Astrocyte of the spinal cord (primary cell): ENCODE data around the gene NARS2.

ENCODE experiments used
- DNase-seq: peaks from one replicate; pipeline ENCODE4 v3.0.0; 2011; ENCODE audit warnings: low read depth, low spot score
- H3K4me3 ChIP-seq: 2 replicates; pipeline ENCODE4 v1.5.1; 2011; ENCODE audit warnings: low read depth, mild to moderate bottlenecking, low read length, moderate library complexity
- in situ Hi-C: cut with HindIII; loops from 2 replicates; pipeline ENCODE4 v1.10.0; 2017; ENCODE audit warnings: low sequenced_read_pairs
- TF ChIP-seq, protein P1 (sequence below): IDR thresholded peaks from 2 replicates; pipeline ENCODE4 v1.5.1; 2012; ENCODE audit warnings: low read depth, mild to moderate bottlenecking, low read length, inconsistent platforms

Gene NARS2

DNA sequence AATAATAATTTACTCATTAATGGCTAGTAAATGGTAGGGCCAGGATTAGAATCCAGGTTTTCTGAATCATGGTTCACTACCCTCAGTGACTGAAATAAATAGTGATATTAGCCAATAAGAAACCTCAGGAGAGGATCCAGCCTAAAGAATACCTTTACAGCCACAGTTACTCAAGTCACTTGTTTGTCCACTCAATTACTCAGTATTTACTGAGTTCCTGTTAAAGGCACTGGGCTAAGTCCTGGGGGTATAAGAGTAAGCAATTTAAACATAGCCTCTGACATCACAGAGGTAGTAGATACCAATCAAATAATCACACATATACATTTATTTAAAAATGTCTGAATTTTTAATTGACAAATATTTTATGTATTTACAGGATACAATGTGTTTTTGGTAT lies 100.2 kb downstream of the NARS2 start:
- in situ Hi-C loops: no loop called here
- no peak for DNase-seq
- TF ChIP-seq, protein P1, sequence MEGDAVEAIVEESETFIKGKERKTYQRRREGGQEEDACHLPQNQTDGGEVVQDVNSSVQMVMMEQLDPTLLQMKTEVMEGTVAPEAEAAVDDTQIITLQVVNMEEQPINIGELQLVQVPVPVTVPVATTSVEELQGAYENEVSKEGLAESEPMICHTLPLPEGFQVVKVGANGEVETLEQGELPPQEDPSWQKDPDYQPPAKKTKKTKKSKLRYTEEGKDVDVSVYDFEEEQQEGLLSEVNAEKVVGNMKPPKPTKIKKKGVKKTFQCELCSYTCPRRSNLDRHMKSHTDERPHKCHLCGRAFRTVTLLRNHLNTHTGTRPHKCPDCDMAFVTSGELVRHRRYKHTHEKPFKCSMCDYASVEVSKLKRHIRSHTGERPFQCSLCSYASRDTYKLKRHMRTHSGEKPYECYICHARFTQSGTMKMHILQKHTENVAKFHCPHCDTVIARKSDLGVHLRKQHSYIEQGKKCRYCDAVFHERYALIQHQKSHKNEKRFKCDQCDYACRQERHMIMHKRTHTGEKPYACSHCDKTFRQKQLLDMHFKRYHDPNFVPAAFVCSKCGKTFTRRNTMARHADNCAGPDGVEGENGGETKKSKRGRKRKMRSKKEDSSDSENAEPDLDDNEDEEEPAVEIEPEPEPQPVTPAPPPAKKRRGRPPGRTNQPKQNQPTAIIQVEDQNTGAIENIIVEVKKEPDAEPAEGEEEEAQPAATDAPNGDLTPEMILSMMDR: no peak
- no peak overlapping the region for H3K4me3 ChIP-seq

DNA sequence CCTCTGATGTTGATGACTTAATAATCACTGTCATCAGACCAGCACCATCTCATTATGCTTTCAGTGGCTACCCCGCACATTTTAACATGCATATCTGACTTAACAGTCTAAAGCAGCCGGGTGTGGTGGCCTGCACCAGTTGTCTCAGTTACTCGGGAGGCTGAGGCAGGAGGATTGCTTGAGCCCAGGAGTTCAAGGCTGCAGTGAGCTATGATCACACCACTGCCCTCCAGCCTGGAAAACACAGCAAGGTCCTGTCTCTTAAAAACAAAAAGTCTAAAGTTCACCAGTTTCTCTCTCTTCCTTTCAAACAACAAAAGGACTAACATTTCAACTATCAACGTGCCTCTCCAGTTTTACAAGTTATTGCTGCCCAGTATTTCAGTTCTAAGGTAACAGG lies 101.8 kb downstream of the NARS2 start:
- TF ChIP-seq, protein P1: no peak
- in situ Hi-C loops: no loop called here
- no peak overlapping the region for H3K4me3 ChIP-seq
- DNase-seq: no peak

DNA sequence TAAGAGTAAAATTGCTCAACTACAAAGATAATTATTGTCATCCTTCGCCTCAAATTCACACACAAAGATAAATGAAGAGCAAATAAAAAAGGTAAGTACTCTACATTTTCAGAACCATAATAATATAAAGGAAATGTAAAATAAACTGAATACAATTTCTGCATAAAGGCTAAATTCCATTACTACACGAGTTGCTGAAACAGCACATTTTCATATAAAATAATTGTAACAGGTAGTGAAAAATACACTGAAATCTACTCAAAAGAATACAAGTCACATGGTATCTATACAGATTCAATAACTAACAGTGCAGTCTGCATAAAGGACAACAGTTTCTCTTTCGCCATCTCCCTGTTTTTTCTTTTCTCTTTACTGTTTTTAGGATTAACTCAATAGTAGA lies 102.3 kb downstream of the NARS2 start:
- TF ChIP-seq, protein P1: no peak
- no peak for DNase-seq
- in situ Hi-C loops: no loop called here
- no peak overlapping the region for H3K4me3 ChIP-seq

DNA sequence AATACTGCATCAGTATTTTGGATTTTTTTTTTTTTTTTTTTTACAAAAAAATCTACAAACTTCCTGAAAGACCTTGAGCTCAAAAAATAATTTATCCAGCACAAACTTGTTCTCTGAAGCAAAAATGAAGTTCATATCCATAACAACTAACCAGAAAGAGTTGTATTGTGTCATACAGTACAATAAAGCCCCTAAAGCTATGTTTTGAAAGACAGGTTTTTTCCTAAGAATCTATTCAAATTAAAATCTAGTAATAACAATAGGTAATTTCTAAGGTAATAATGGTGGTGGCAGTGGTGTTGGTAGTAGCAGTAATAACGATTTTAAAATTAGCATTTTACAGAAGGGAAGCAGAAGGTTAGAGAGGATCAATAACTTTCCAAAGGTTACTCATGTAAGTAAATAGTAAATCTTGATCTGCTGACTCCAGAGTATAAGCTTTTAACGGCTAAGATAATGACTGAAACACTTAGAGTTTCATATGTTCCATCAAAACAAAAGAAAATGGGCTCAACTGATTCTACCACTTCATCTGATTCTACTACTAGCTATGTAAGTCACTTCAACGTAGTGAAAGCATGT lies 103.7 kb downstream of the NARS2 start:
- H3K4me3 ChIP-seq: no peak overlapping the region
- no peak for DNase-seq
- in situ Hi-C loops: no loop called here
- TF ChIP-seq, protein P1: no peak

DNA sequence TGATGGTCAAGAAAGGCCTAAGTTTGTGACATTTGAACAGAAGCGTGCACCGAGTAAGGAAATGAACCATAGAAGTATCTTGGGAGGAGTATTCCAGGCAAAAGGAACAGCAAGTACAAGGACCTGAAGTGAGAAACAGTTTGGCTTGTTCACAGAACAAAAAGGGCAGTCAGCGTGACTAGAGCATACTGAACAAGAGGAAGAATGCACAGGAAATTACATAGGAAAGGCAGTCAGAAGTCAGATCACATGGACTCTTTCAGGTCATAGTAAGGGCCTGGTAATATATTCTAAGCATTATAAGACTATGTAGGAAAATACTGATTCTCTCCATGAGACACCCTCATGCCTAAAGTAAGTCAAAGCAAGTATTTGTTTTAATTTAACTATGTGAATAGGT lies 104.8 kb downstream of the NARS2 start:
- TF ChIP-seq, protein P1: no peak
- in situ Hi-C loops: no loop called here
- DNase-seq: no peak
- no peak overlapping the region for H3K4me3 ChIP-seq

DNA sequence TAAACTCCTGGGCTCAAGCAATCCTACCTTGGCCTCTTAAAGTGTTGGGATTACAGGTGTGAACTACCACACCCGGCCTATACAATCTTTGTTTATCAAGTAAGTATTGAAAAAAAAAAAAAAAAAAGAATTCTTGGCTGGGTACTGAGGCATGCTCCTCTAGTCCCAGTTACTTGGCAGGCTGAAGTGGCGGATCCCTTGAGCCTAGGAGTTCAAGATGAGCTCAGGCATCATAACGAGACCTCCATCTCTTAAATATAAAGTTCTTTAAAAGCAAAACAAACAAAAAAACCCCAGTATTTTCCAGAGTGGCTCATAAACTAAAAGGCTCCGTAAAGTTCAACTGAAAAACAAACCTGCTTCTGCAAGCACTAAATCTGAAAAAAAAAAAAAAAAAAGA lies 106.7 kb downstream of the NARS2 start:
- no peak overlapping the region for H3K4me3 ChIP-seq
- no peak for DNase-seq
- TF ChIP-seq, protein P1: no peak
- in situ Hi-C loops: no loop called here

DNA sequence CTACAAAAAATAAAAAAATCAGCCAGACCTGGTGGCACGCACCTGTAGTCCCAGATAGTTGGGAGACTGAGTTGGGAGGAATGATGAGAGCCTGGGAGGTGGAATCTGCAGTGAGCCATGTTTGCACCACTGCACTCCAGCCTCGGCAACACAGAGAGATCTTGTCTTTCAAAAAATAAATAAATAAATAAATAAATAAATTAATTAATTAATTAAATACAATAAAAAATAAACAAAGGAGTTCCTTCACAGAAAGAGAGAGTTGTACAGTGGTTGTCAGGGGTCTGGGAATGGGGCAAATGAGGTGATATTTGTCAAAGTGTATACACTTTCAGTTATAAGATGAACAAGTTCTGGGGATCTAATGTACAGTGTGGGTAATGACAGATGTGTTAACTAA lies 107.3 kb downstream of the NARS2 start:
- TF ChIP-seq, protein P1: no peak
- H3K4me3 ChIP-seq: no peak overlapping the region
- no peak for DNase-seq
- in situ Hi-C loops: no loop called here
